Measurements from ENCODE around the gene DLGAP1. TPM values are rescaled to one million over a fixed set of nuclear protein-coding genes. Genes with fewer than 3 reads are reported as not detected.

The DLGAP1 gene
- total and polyA plus RNA-seq, 7 experiments from 2014 or later = 0.32 to 1.0 TPM; not detected in 5

GRCh38 chr18:4417714-4418113 lies 37.4 kb downstream of the DLGAP1 start:
- ChIA-PET POLR2A (no interaction called here), CTCF (no interaction called here)
- DNase-seq (no peak), ATAC-seq (no peak)
- Mint-ChIP-seq H3K27me3 (no peaks in the 10 kb centered on the region), H3K27ac (no peak overlapping the region), H3K4me3 (no peak overlapping the region), H3K4me1 (no peaks in the 10 kb centered on the region), H3K36me3 (no peaks in the 10 kb centered on the region), H3K9me3 (peaks cover 0 to 15% (median 6%) of the 10 kb centered on the region in 11 donors)
- intact Hi-C loops (cut with micrococcal nuclease) = no loop called here
- Histone ChIP-seq H3K36me3 (ENCODE audit: control insufficient read depth in 2 of 3, insufficient read depth in 3 of 3, low read length in 3 of 3) (no peaks in the 10 kb centered on the region), H3K9me3 (ENCODE audit: control insufficient read depth in 2 of 3, low read length in 3 of 3) (no peaks in the 10 kb centered on the region), H3K27ac (ENCODE audit: low read depth, low read length) (no peak overlapping the region), H3K4me3 (ENCODE audit: low read length) (no peak overlapping the region), H3K4me1 (ENCODE audit: control insufficient read depth in 2 of 2, insufficient read depth in 2 of 2, low read length in 2 of 2) (no peaks in the 10 kb centered on the region), H3K27me3 (ENCODE audit: control insufficient read depth in 2 of 2, insufficient read depth in 2 of 2, low read length in 2 of 2) (no peaks in the 10 kb centered on the region)

DNA sequence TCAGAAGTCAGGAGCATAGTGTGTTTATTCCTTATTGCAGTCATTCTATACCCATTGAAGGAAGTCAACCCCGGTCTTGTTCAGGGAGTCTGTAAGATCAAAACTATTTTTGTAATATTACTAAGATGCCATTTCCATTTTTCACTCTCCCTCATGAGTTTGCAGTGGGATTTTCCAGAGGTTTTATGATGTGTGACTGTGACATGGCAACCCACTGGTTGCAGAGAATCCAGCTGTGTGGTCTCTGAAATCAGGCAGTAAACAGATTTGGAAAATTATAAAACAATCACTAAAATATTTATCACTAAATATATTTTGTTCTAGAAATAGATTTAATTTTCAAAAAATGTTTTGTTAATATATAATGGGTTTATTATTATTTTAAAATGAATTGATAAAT lies 38.1 kb downstream of the DLGAP1 start:
- intact Hi-C loops (cut with micrococcal nuclease) = no loop called here
- Mint-ChIP-seq H3K9me3 (peaks cover 0 to 15% (median 8%) of the 10 kb centered on the region in 11 donors), H3K4me3 (no peak overlapping the region), H3K4me1 (no peaks in the 10 kb centered on the region), H3K27ac (no peak overlapping the region), H3K36me3 (no peaks in the 10 kb centered on the region), H3K27me3 (no peaks in the 10 kb centered on the region)
- Histone ChIP-seq H3K36me3 (ENCODE audit: control insufficient read depth in 2 of 3, insufficient read depth in 3 of 3, low read length in 3 of 3) (no peaks in the 10 kb centered on the region), H3K4me3 (ENCODE audit: low read length) (no peak overlapping the region), H3K9me3 (ENCODE audit: control insufficient read depth in 2 of 3, low read length in 3 of 3) (no peaks in the 10 kb centered on the region), H3K27ac (ENCODE audit: low read depth, low read length) (no peak overlapping the region), H3K27me3 (ENCODE audit: control insufficient read depth in 2 of 2, insufficient read depth in 2 of 2, low read length in 2 of 2) (no peaks in the 10 kb centered on the region), H3K4me1 (ENCODE audit: control insufficient read depth in 2 of 2, insufficient read depth in 2 of 2, low read length in 2 of 2) (no peaks in the 10 kb centered on the region)
- POLR2A ChIA-PET = no interaction called here
- ATAC-seq = no peak
- DNase-seq = no peak
- CTCF ChIA-PET = no interaction called here

GRCh38 chr18:4412286-4412685 lies 42.8 kb downstream of the DLGAP1 start:
- CTCF ChIA-PET = no interaction called here
- intact Hi-C loops (cut with micrococcal nuclease) = no loop called here
- H3K9me3 Mint-ChIP-seq = peaks cover 0 to 15% (median 0%) of the 10 kb centered on the region in 11 donors

GRCh38 chr18:4406856-4407255 lies 48.3 kb downstream of the DLGAP1 start:
- Mint-ChIP-seq H3K4me3 (no peak overlapping the region), H3K36me3 (peaks cover 0 to 3% (median 0%) of the 10 kb centered on the region in 5 donors), H3K27me3 (peaks cover 0 to 4% (median 0%) of the 10 kb centered on the region in 5 donors), H3K4me1 (no peaks in the 10 kb centered on the region), H3K27ac (no peak overlapping the region), H3K9me3 (peaks cover 0 to 11% (median 3%) of the 10 kb centered on the region in 11 donors)
- CTCF ChIA-PET = no interaction called here
- no peaks in the 10 kb centered on the region for H3K27me3 ChIP-seq (ENCODE audit: control insufficient read depth in 2 of 2, insufficient read depth in 2 of 2, low read length in 2 of 2)
- DNase-seq (no peak), ATAC-seq (no peak)
- intact Hi-C loops (cut with micrococcal nuclease) = no loop called here
- POLR2A ChIA-PET = no interaction called here
- no peaks in the 10 kb centered on the region for H3K36me3 ChIP-seq (ENCODE audit: control insufficient read depth in 2 of 3, insufficient read depth in 3 of 3, low read length in 3 of 3)
- no peaks in the 10 kb centered on the region for H3K9me3 ChIP-seq (ENCODE audit: control insufficient read depth in 2 of 3, low read length in 3 of 3)
- no peak overlapping the region for H3K27ac ChIP-seq (ENCODE audit: low read depth, low read length)
- H3K4me1 ChIP-seq (ENCODE audit: control insufficient read depth in 2 of 2, insufficient read depth in 2 of 2, low read length in 2 of 2) = no peaks in the 10 kb centered on the region
- no peak overlapping the region for H3K4me3 ChIP-seq (ENCODE audit: low read length)

More at GRCh38 chr18:4412286-4412685, 42.8 kb downstream of the DLGAP1 start:
- POLR2A ChIA-PET = no interaction called here
- H3K9me3 ChIP-seq (ENCODE audit: control insufficient read depth in 2 of 3, low read length in 3 of 3) = no peaks in the 10 kb centered on the region
- no peak for ATAC-seq
- H3K4me3 ChIP-seq (ENCODE audit: low read length) = no peak overlapping the region
- DNase-seq = no peak
- Mint-ChIP-seq H3K27me3 (no peaks in the 10 kb centered on the region), H3K4me1 (no peaks in the 10 kb centered on the region), H3K36me3 (no peaks in the 10 kb centered on the region), H3K4me3 (no peak overlapping the region), H3K27ac (no peak overlapping the region)
- no peaks in the 10 kb centered on the region for H3K4me1 ChIP-seq (ENCODE audit: control insufficient read depth in 2 of 2, insufficient read depth in 2 of 2, low read length in 2 of 2)
- no peaks in the 10 kb centered on the region for H3K27me3 ChIP-seq (ENCODE audit: control insufficient read depth in 2 of 2, insufficient read depth in 2 of 2, low read length in 2 of 2)
- no peak overlapping the region for H3K27ac ChIP-seq (ENCODE audit: low read depth, low read length)
- no peaks in the 10 kb centered on the region for H3K36me3 ChIP-seq (ENCODE audit: control insufficient read depth in 2 of 3, insufficient read depth in 3 of 3, low read length in 3 of 3)

DNA sequence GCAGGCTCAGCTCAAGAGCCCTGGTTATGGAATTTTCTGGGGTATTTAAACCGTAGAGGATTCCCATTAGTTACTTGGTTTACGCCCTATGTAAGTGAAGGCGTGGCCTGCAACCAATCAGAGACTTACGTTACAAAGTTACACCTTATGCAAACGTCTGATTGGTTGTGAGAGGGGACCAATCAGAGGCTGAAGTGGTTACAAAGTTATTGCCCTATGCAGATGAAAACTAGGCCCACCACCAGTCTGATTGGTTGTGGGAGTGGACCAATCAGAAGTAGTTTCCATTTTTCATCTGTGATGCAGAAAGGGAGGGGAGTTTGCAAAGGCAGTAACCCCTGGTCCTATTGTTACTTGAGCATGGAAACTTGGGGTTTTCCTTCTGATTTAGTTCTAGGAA lies 49.1 kb downstream of the DLGAP1 start:
- no peak overlapping the region for H3K27ac ChIP-seq (ENCODE audit: low read depth, low read length)
- H3K4me1 ChIP-seq (ENCODE audit: control insufficient read depth in 2 of 2, insufficient read depth in 2 of 2, low read length in 2 of 2) = no peaks in the 10 kb centered on the region
- intact Hi-C loops (cut with micrococcal nuclease) = no loop called here
- CTCF ChIA-PET = no interaction called here
- no peaks in the 10 kb centered on the region for H3K9me3 ChIP-seq (ENCODE audit: control insufficient read depth in 2 of 3, low read length in 3 of 3)
- ATAC-seq (no peak), DNase-seq (no peak)
- no peaks in the 10 kb centered on the region for H3K27me3 ChIP-seq (ENCODE audit: control insufficient read depth in 2 of 2, insufficient read depth in 2 of 2, low read length in 2 of 2)
- Mint-ChIP-seq H3K4me1 (no peaks in the 10 kb centered on the region), H3K36me3 (peaks cover 0 to 3% (median 0%) of the 10 kb centered on the region in 5 donors), H3K4me3 (no peak overlapping the region), H3K27me3 (peaks cover 0 to 4% (median 0%) of the 10 kb centered on the region in 5 donors), H3K27ac (no peak overlapping the region), H3K9me3 (peaks cover 0 to 11% (median 3%) of the 10 kb centered on the region in 11 donors)
- H3K4me3 ChIP-seq (ENCODE audit: low read length) = no peak overlapping the region
- POLR2A ChIA-PET = no interaction called here
- no peaks in the 10 kb centered on the region for H3K36me3 ChIP-seq (ENCODE audit: control insufficient read depth in 2 of 3, insufficient read depth in 3 of 3, low read length in 3 of 3)

DNA sequence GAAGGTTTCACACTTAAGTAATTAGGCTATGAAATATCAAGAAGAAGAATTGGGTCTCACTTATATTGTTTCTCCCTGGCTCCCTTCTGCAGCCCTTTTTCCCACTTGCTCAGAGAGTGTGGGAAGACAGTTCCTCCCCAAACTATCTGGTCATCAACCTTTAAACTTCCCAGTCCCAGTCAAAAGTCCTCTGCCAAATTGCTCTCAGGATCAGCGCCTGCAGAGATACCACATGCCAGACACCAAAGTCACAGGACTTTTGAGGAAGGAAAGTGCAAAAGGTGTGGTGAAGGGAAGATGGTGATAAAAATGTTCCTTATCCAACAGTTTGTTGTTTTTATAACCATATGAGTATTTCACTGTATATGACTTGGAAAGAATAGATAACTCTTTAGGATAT lies 51.3 kb downstream of the DLGAP1 start:
- ATAC-seq = no peak
- H3K36me3 ChIP-seq (ENCODE audit: control insufficient read depth in 2 of 3, insufficient read depth in 3 of 3, low read length in 3 of 3) = no peaks in the 10 kb centered on the region

DNA sequence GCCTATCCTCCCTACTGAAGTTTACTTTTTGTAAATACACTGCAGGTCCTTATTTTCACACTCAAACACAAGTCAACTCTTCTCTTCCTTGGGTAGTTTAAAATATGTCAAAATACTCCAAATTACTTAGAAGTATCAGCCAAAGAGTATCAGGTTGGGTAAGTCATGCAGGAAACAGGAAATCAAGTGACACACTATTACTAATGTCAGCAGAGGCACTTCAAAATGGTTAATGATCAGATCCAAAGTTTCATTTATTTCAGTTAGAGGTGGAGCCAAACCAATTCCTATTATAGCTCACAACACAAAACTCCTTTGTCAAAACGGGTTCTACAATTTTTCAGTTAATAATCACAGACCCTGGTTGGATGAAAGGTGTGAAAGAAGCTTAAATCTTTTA lies 54.2 kb downstream of the DLGAP1 start:
- ATAC-seq = no peak

More for the DNA sequence above, 51.3 kb downstream of the DLGAP1 start:
- H3K9me3 ChIP-seq (ENCODE audit: control insufficient read depth in 2 of 3, low read length in 3 of 3) = no peaks in the 10 kb centered on the region
- Mint-ChIP-seq H3K27me3 (peaks cover 0 to 4% (median 0%) of the 10 kb centered on the region in 5 donors), H3K27ac (no peak overlapping the region), H3K4me3 (no peak overlapping the region), H3K4me1 (peaks cover 0 to 2% (median 0%) of the 10 kb centered on the region in 7 donors), H3K9me3 (peaks cover 0 to 9% (median 2%) of the 10 kb centered on the region in 11 donors), H3K36me3 (peaks cover 0 to 3% (median 0%) of the 10 kb centered on the region in 5 donors)
- intact Hi-C loops (cut with micrococcal nuclease) = no loop called here
- DNase-seq = no peak
- POLR2A ChIA-PET = no interaction called here
- CTCF ChIA-PET = no interaction called here
- no peak overlapping the region for H3K27ac ChIP-seq (ENCODE audit: low read depth, low read length)
- H3K27me3 ChIP-seq (ENCODE audit: control insufficient read depth in 2 of 2, insufficient read depth in 2 of 2, low read length in 2 of 2) = no peaks in the 10 kb centered on the region
- H3K4me1 ChIP-seq (ENCODE audit: control insufficient read depth in 2 of 2, insufficient read depth in 2 of 2, low read length in 2 of 2) = no peaks in the 10 kb centered on the region
- no peak overlapping the region for H3K4me3 ChIP-seq (ENCODE audit: low read length)

More for the DNA sequence above, 54.2 kb downstream of the DLGAP1 start:
- POLR2A ChIA-PET = no interaction called here
- Mint-ChIP-seq H3K27me3 (peaks cover 0 to 4% (median 0%) of the 10 kb centered on the region in 5 donors), H3K36me3 (peaks cover 0 to 3% (median 0%) of the 10 kb centered on the region in 5 donors), H3K4me3 (no peak overlapping the region), H3K27ac (no peak overlapping the region), H3K4me1 (peaks cover 0 to 2% (median 0%) of the 10 kb centered on the region in 7 donors), H3K9me3 (peaks cover 0 to 9% (median 2%) of the 10 kb centered on the region in 11 donors)
- H3K27me3 ChIP-seq (ENCODE audit: control insufficient read depth in 2 of 2, insufficient read depth in 2 of 2, low read length in 2 of 2) = no peaks in the 10 kb centered on the region
- DNase-seq = no peak
- CTCF ChIA-PET = no interaction called here
- no peak overlapping the region for H3K27ac ChIP-seq (ENCODE audit: low read depth, low read length)
- H3K4me1 ChIP-seq (ENCODE audit: control insufficient read depth in 2 of 2, insufficient read depth in 2 of 2, low read length in 2 of 2) = no peaks in the 10 kb centered on the region
- no peaks in the 10 kb centered on the region for H3K9me3 ChIP-seq (ENCODE audit: control insufficient read depth in 2 of 3, low read length in 3 of 3)
- H3K4me3 ChIP-seq (ENCODE audit: low read length) = no peak overlapping the region
- H3K36me3 ChIP-seq (ENCODE audit: control insufficient read depth in 2 of 3, insufficient read depth in 3 of 3, low read length in 3 of 3) = no peaks in the 10 kb centered on the region
- intact Hi-C loops (cut with micrococcal nuclease) = no loop called here

Data from naive thymus-derived CD4-positive, alpha-beta T cell (primary cell).